Mesodermal cell (in vitro differentiated cells): ENCODE data around the gene LRRC31.

Source experiments
- H3K27ac ChIP-seq: 2 replicates; pipeline ENCODE4 v1.7.0; 2013; ENCODE audit warnings: mild to moderate bottlenecking, low read depth, low read length, moderate library complexity; ENCODE audit not compliant: severe bottlenecking
- H3K36me3 ChIP-seq: 2 replicates; pipeline ENCODE4 v1.7.1; 2013; ENCODE audit warnings: mild to moderate bottlenecking, low read length, moderate library complexity; ENCODE audit not compliant: control insufficient read depth, insufficient read depth
- H3K4me1 ChIP-seq: one replicate; pipeline ENCODE4 v1.7.1; 2013; ENCODE audit warnings: mild to moderate bottlenecking, low read length; ENCODE audit not compliant: insufficient read depth, control insufficient read depth, poor library complexity, severe bottlenecking
- H3K4me3 ChIP-seq: 2 replicates; pipeline ENCODE4 v1.7.0; 2013; ENCODE audit warnings: low read length, control low read depth, mild to moderate bottlenecking; ENCODE audit not compliant: insufficient read depth, poor library complexity, severe bottlenecking; ENCODE audit errors: extremely low read depth
- H3K9me3 ChIP-seq: 2 replicates; pipeline ENCODE4 v1.7.1; 2013; ENCODE audit warnings: mild to moderate bottlenecking, low read length, moderate library complexity; ENCODE audit not compliant: control insufficient read depth
- WGBS, 2 experiments: methylation state at CpG; one replicate each; pipeline ENCODE4 v1.1.5; 2013; ENCODE audit warnings: missing lambda C conversion rate in 2 of 2; ENCODE audit not compliant: insufficient coverage in 2 of 2; 5-methylcytosine and 5-hydroxymethylcytosine counted together

Gene LRRC31

GRCh38 chr3:169836942-169837275, 32.8 kb downstream of the LRRC31 start:
- no peaks in the 10 kb centered on the region for H3K36me3 ChIP-seq
- H3K4me3 ChIP-seq: no peak overlapping the region
- no peaks in the 10 kb centered on the region for H3K9me3 ChIP-seq
- no peaks in the 10 kb centered on the region for H3K4me1 ChIP-seq
- 100% methylated on average over 2 of the region's 3 CpGs; no CpG with 5 or more reads in 1 of the 2 experiments for WGBS, 2 experiments
- peak overlapping the region; percentile 64 for H3K27ac ChIP-seq

- Histone ChIP-seq H3K9me3 (no peaks in the 10 kb centered on the region), H3K4me3 (no peak overlapping the region), H3K36me3 (no peaks in the 10 kb centered on the region), H3K4me1 (no peaks in the 10 kb centered on the region), H3K27ac (peak overlapping the region; percentile 64)
- 77% methylated on average over 4 of the region's 5 CpGs for WGBS, 2 experiments
Observed at GRCh38 chr3:169836078-169836941, 33.4 kb downstream of the LRRC31 start.

- Histone ChIP-seq H3K36me3 (no peaks in the 10 kb centered on the region), H3K4me1 (no peaks in the 10 kb centered on the region), H3K9me3 (no peaks in the 10 kb centered on the region), H3K27ac (no peak overlapping the region), H3K4me3 (no peak overlapping the region)
- 88 to 95% methylated on average over 1 of the region's 1 CpG for WGBS, 2 experiments
Observed at GRCh38 chr3:169835533-169835932, 34.2 kb downstream of the LRRC31 start.

GRCh38 chr3:169827712-169828111, 42.0 kb downstream of the LRRC31 start:
- Histone ChIP-seq H3K4me1 (no peaks in the 10 kb centered on the region), H3K36me3 (no peaks in the 10 kb centered on the region), H3K4me3 (no peak overlapping the region), H3K9me3 (no peaks in the 10 kb centered on the region), H3K27ac (no peak overlapping the region)
- 89 to 91% methylated on average over 3 of the region's 4 CpGs for WGBS, 2 experiments

GRCh38 chr3:169825316-169825715, 44.4 kb downstream of the LRRC31 start:
- no peak overlapping the region for H3K4me3 ChIP-seq
- no peaks in the 10 kb centered on the region for H3K4me1 ChIP-seq
- no peaks in the 10 kb centered on the region for H3K9me3 ChIP-seq
- WGBS, 2 experiments: 93% methylated on average over 3 of the region's 3 CpGs; no CpG with 5 or more reads in 1 of the 2 experiments
- H3K36me3 ChIP-seq: no peaks in the 10 kb centered on the region
- no peak overlapping the region for H3K27ac ChIP-seq

- H3K9me3 ChIP-seq: no peaks in the 10 kb centered on the region
- H3K4me1 ChIP-seq: peaks cover 8% of the 10 kb centered on the region
- WGBS, 2 experiments: 100% methylated on average over 2 of the region's 6 CpGs
- no peaks in the 10 kb centered on the region for H3K36me3 ChIP-seq
- H3K27ac ChIP-seq: no peak overlapping the region
- H3K4me3 ChIP-seq: no peak overlapping the region
Observed at GRCh38 chr3:169822983-169823382, 46.8 kb downstream of the LRRC31 start.

- WGBS, 2 experiments: 91 to 95% methylated on average over 17 to 20 of the region's 20 CpGs
Observed at GRCh38 chr3:169822540-169822939, 47.2 kb downstream of the LRRC31 start.

GRCh38 chr3:169822091-169822490, 47.6 kb downstream of the LRRC31 start:
- no peaks in the 10 kb centered on the region for H3K9me3 ChIP-seq
- WGBS, 2 experiments: 92 to 94% methylated on average over 15 of the region's 15 CpGs

More at GRCh38 chr3:169822540-169822939, 47.2 kb downstream of the LRRC31 start:
- Histone ChIP-seq H3K4me1 (peaks cover 8% of the 10 kb centered on the region), H3K9me3 (no peaks in the 10 kb centered on the region), H3K4me3 (no peak overlapping the region), H3K36me3 (no peaks in the 10 kb centered on the region), H3K27ac (no peak overlapping the region)

GRCh38 chr3:169818316-169818715, 51.4 kb downstream of the LRRC31 start:
- H3K36me3 ChIP-seq: no peaks in the 10 kb centered on the region
- no peak overlapping the region for H3K4me3 ChIP-seq
- no peak overlapping the region for H3K27ac ChIP-seq
- peaks cover 8% of the 10 kb centered on the region for H3K4me1 ChIP-seq
- H3K9me3 ChIP-seq: peaks cover 13% of the 10 kb centered on the region
- WGBS, 2 experiments: no CpG with 5 or more reads among the region's 2 CpGs

More at GRCh38 chr3:169822091-169822490, 47.6 kb downstream of the LRRC31 start:
- no peak overlapping the region for H3K27ac ChIP-seq
- H3K4me1 ChIP-seq: peaks cover 8% of the 10 kb centered on the region
- H3K4me3 ChIP-seq: no peak overlapping the region
- no peaks in the 10 kb centered on the region for H3K36me3 ChIP-seq

- 86 to 87% methylated on average over 2 of the region's 4 CpGs for WGBS, 2 experiments
- peaks cover 14% of the 10 kb centered on the region for H3K4me1 ChIP-seq
Observed at GRCh38 chr3:169815590-169816150, 54.1 kb downstream of the LRRC31 start.

More at GRCh38 chr3:169815590-169816150, 54.1 kb downstream of the LRRC31 start:
- H3K27ac ChIP-seq: no peak overlapping the region
- H3K36me3 ChIP-seq: no peaks in the 10 kb centered on the region
- no peak overlapping the region for H3K4me3 ChIP-seq
- peaks cover 13% of the 10 kb centered on the region for H3K9me3 ChIP-seq
